Activated effector memory CD4-positive, alpha-beta T cell treated with Interleukin-2 at 50 U/mL for 16 hours (primary cell): ENCODE results near the gene SUN2.
A peak's percentile ranks its signal among the peaks of the same experiment; 100 is the strongest.

Experiments used
- DNase-seq: peaks from one replicate; pipeline ENCODE4 v3.0.0-alpha.2; 2020

Gene SUN2

GRCh38 chr22:38777087-38777671 lies 21.4 kb upstream of the SUN2 start:
- no peak for DNase-seq

DNA sequence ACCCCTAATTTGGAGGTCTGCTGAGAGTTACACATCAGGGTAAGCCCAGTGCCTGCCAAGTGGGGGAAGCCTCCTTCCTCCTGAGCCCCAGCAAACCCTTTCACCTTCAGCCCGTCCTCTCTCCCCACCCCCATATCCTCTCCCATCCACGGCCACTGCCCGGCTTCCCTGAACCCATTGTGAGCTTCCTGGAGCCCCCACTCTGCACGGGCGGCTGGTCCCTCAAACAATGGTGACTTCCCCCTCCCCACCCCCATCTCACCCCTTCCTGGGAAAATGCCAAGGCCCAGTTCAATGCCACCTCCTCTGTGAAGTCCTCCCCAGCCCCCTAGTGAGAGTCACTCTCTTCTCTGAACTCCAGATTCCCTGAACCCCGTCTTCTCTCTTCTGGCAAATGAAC lies 20.3 kb upstream of the SUN2 start:
- no peak for DNase-seq

- DNase-seq: no peak
Observed at GRCh38 chr22:38775656-38776055, 19.9 kb upstream of the SUN2 start.

DNA sequence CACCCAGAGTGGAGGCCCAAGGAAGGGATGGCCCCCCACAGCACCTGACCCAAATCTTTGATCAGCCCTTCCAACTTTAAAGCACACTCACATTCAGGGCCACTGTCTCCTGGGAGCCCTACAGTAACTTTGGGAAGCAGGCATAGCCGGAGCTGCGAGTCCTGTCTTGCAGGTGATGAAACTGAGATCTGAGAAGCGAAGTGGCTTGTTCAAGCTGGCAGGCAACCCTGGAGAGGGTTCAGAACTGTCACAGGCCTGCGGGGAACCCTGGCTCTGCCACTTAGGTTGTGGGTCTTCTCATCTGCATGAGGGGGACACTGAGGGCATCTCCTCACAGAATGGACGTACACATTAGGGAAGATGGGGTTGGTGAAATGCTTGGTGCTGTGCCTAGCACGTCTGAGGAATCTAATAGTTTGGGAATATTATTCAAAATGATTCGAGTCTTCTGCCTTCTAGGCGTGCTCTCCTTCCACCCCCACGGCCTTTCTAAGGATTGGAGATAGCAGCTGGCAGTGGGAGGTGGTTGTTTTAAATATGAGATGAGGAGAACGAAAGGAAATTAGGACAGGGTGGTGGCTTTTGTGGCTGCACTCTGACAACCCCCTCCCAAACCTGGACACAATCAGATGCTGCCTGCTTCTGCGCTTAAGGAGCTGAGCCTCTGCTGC lies 18.8 kb upstream of the SUN2 start:
- no peak for DNase-seq

DNA sequence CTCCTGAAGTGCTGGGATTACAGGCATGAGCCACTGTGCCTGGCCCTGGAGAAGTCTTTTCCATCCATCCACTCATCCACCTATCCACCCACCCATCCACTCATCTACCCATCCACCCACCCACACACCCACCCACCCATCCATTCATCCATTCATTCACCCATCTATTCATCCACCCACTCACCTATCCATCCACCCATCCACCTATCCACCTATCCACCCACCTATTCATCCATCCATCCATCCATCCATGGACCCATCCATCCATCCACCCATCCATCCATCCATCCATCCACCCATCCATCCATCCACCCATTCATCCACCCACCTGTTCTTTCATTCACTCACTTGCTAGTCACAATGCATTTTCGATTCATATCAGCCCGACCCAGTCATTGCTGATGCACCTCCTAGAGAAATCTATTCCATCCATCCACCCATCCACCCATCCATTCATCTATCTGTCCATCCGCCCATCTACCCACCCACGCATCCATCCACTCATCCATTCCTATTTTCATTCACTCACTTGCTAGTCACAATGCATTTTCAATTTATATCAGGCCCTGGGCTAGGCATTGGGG lies 17.7 kb upstream of the SUN2 start:
- DNase-seq: no peak

DNA sequence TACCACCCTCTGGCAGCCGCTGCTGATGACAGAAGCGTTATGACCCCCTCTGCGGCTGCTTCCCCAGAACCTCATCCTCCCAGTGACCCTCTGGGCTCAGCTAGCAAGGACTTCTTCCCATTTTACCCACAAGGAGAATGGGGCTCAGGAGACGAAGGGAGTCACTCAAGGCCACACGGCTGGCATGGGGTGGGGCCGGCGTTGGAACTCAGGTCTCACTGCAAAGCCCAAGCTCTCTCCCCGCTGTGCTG lies 16.8 kb upstream of the SUN2 start:
- DNase-seq: no peak

DNA sequence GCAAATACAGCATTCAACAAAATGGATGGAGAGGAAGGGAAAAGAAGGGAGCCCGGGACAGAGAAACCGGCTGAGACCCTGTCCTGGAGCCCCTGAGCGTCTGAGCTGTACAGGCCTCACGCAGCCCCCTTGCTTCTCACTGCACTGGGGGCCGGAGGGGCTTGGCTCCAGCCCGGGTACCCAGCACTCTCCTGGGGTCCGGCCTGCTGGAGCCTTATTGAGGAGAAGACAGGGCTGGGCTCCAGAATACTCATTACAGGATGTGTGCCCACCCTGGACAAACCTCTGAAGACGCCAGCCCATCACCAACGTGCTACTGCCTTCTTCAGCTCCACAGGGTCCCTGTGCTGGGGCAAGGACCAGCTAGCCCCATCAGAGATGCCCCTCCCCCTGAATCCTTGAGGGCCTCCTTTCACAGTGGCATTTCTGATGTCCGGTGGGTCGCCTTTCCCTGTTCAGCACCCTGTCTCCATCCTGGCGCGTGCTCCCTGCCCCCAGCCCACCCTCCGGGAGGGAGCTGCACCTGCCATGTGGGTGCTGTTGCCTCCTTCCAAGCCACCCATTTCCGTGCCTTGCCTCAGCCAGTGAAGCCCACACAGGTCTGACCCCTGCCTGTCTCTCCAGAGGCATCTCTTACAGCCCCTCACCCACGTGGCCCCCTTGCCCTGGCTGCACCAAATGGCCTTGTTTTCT lies 14.6 kb upstream of the SUN2 start:
- DNase-seq: no peak

DNA sequence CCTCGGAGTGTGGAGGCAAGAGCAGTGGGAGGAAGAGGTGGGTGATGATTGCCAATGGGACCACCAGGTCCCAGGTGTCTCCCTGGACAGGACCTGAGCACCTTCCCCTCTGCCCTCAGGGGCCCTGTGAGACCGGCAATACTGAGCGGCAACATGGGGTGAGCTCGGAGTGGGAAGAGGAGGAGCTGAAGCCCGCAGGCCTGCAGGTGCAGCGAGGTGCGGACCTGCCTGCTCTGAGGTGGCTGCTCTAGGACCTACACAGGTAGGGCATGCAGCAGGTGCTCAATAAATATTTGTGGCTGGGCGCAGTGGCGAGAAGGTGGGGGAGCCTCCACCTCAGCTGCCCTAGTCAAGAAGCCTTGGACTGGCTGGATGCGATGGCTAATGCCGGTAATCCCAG lies 12.2 kb upstream of the SUN2 start:
- no peak for DNase-seq

GRCh38 chr22:38767313-38767712 lies 11.5 kb upstream of the SUN2 start:
- no peak for DNase-seq

DNA sequence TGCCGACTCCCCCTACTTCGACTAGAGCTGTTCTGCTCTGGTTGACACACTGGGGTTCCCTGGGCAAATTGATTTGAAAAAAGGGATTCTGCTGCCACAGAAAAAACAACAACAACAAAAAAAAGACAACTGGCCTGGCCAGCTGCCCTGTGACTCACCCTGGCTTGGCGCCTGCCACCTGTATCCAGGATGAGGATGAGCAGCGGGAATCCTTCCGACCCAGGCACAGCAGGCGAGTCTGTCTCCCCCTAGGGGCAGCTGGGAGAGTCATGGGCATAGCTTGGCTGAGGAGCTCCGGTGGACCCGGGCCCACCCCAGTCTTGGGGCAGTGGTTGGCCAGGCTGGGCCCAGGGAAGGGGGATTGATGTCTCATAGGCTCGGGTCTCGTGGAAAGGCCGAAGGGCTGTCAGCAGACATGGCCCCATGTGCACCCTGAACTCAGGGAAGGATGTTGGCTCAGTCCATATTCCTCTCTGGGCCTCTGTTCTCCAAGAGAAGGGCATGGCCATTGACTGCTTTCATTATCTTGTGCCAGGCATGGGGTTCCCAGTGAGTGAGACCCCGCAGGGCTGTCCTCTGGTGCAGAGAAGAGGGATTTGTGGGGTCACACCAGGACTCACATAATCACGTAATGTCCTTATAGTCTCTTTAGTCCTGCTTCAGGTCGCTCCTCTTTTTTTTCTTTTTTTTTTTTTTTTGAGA lies 10.4 kb upstream of the SUN2 start:
- peak; percentile 27 for DNase-seq

DNA sequence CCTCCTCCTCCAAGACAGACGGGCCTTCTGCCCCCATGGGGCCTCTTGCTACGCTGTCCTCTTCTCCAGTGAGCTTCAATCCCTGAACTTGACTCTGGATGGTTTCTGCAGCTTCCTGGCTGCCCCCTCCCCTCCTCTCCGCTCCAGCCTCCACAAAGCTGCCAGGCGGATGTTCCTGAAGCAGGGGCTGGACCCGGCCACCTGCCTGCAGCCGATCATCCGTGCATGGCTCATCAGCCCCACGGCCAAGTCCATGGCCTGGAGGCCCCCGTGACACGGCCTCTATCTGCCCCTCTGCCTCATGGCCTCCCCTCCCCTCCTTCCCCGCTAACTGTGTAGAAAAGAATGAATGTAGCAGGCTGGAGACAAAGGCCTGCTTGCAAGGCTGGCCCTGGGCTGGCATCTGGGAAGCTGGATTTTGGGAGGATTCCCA lies 6.8 kb upstream of the SUN2 start:
- no peak for DNase-seq

- no peak for DNase-seq
Observed at GRCh38 chr22:38761202-38762162, 5.7 kb upstream of the SUN2 start.

DNA sequence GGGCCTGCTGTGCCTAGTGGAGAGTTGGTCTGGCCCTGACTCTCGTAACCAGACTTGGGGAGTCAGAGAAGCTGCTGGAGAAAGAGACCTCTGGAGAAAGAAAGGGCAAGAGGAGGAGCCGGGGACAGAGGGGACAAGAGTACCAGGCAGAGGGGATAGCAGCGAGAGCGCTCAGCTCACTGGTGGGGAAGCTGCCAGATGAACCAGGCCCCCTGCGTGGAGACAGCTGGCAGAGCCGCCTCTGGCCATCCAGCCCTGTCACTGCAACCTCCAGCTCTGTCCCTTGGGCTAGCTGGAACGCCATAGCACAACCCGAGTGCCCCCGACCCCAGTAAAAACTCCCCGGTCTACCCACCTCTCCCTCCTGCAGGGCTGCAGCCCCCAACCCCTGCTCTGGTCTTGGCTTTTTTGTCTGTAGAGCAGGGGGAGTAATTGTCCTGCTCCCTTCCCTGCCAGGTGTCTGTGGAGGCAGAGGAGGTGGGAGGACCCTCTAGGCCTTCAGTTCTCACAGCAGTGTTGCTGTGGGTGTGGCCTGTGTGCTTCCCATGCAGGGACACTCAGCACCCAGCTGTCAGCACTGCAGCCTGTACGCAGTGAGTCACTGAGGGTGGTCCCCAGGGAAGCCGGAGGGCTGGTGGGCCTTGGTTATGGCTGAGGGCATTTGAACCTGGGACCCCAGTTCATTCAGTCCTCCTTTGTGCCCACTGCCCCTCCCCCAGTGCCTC lies 4.8 kb upstream of the SUN2 start:
- no peak for DNase-seq

DNA sequence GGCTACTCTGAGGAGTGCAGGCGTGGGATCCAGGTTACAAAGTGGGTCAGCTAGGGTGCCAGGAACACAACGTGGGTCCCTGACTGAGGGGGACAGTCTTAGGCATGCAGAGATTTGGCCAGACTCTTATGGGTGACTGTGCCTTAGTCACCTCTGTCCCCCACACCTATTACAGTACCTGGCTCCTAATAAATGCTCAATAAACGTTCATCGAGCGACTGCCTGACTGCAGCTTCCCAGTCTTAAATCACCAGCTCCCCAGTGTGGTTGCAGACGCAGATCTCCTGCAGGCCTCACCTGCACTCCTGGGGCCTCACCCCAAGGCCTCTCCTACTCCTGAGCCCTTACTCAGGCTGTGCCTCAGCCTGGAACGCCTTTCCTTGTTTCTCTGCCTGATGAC lies 3.2 kb upstream of the SUN2 start:
- no peak for DNase-seq

DNA sequence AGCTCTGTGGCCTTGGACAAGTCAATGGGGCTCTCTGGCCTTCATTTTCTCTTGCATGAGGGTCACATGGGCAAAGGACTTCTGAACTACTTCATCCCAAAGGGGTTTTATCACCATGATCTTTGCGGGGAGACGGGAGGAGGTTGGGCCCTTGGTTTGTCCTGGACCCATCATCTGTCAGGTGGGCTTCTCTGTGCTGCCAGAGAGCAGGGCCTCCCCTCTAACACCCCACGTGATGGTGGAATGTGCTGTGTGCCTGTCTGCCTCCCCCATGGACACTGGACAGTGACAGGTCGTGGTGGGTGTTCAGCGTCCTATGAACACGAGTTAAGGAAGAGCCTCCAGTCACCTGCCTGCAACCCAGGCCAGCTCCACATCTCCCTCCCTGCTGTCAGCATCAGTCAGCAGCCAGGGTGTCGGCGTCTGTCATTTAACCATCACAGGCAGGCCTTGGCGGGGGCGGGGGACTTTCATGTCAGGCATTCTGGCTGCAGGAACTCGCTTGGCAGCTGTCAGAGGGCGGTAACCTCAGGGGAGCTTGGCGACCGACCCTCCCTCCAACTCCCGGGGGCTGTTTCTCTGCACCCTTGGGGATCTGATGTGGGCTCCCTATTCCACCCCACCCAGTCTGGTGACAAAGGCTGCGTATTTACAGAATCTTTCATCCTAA lies 2.6 kb upstream of the SUN2 start:
- DNase-seq: peak; percentile 51

- no peak for DNase-seq
Observed at GRCh38 chr22:38757464-38757757, 1.6 kb upstream of the SUN2 start.

- DNase-seq: no peak
Observed at GRCh38 chr22:38756711-38757463, 1.1 kb upstream of the SUN2 start.

DNA sequence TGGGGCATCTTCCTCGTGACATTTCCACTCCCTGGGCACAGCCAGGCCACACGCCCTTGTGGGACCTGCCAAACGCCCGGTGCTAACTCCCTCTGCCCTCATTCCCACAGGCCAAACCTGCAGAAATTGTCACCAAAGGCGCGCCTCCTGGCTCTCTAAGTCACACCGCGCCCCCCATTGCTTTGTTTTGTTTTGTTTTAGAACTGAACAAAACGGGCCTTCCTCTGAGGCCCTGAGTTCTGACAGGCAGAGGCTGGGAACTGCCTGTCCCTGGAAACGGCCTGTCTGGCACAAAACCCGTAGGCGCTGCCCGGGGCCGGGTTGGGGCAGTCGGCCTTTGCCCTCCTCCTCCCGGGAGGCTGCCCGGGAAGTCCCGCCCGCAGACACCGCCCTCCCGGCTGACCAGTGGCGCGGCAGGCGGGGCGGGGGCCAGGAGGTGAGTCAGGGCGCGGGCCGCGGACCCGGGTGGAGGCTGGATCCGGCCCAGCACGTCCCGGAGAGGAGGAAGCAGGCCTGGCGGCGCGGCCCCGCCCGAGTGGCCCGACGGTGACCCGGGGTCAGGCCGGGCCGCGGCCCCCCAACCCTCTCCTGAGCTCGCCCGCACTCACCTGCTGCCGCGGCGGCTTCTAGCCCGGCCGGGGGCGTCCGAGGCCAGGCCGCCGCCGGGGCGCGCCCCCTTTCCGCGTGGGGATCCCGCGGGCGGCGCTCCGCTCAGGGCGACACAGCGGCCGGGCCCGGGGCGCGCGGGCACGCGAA lies 465 bp downstream of the SUN2 start:
- peak; percentile 39 for DNase-seq

- no peak for DNase-seq
Observed at GRCh38 chr22:38754751-38755154, 1.0 kb downstream of the SUN2 start.
